ENCODE results near the gene MARK3. TPM values are rescaled to one million over a fixed set of nuclear protein-coding genes. Genes with fewer than 3 reads are reported as not detected.

Gene MARK3
- total and polyA plus RNA-seq, 2 donors from 2014 or later = 39.8 to 83.1 TPM

GRCh38 chr14:103402695-103403094 is 17.5 kb downstream of the MARK3 start:
- Histone ChIP-seq H3K27me3 (ENCODE audit: control insufficient read depth, insufficient read depth, low read length) (no peaks in the 10 kb centered on the region), H3K4me3 (ENCODE audit: low read length in 3 of 3) (no peak overlapping the region), H3K4me1 (ENCODE audit: control insufficient read depth in 2 of 3, insufficient read depth in 2 of 3, low read depth in 1 of 3, low read length in 3 of 3) (peaks cover 5 to 37% (median 19%) of the 10 kb centered on the region in 3 donors), H3K9ac (ENCODE audit: low read length in 3 of 3) (no peak overlapping the region), H3K9me3 (ENCODE audit: control insufficient read depth in 2 of 3, insufficient read depth in 1 of 3, low read length in 3 of 3) (no peaks in the 10 kb centered on the region), H3K27ac (ENCODE audit: low read depth in 2 of 2, low read length in 2 of 2) (peak overlapping the region; percentile 32 to 71), H3K36me3 (ENCODE audit: control insufficient read depth in 2 of 3, insufficient read depth in 3 of 3, low read length in 3 of 3) (no peaks in the 10 kb centered on the region)
- TF ChIP-seq CTCF (IDR thresholded peaks at IDR 0.05; ENCODE audit: borderline replicate concordance, extremely low read depth, insufficient read depth) = no peak
- DNase-seq = peak in 2 of 5 donors; percentile 18 to 30
- intact Hi-C loops (cut with DNase I) = no loop called here
- FAIRE-seq = no peak

- H3K27me3 ChIP-seq (ENCODE audit: control insufficient read depth, insufficient read depth, low read length) = no peaks in the 10 kb centered on the region
- peaks cover 3 to 28% (median 23%) of the 10 kb centered on the region in 3 donors for H3K4me1 ChIP-seq (ENCODE audit: control insufficient read depth in 2 of 3, insufficient read depth in 2 of 3, low read depth in 1 of 3, low read length in 3 of 3)
- DNase-seq = no peak
- H3K36me3 ChIP-seq (ENCODE audit: control insufficient read depth in 2 of 3, insufficient read depth in 3 of 3, low read length in 3 of 3) = no peaks in the 10 kb centered on the region
- TF ChIP-seq CTCF (IDR thresholded peaks at IDR 0.05; ENCODE audit: borderline replicate concordance, extremely low read depth, insufficient read depth) = no peak
- peak overlapping the region in 1 of 2 donors; percentile 24 for H3K27ac ChIP-seq (ENCODE audit: low read depth in 2 of 2, low read length in 2 of 2)
- intact Hi-C loops (cut with DNase I) = no loop called here
- H3K9me3 ChIP-seq (ENCODE audit: control insufficient read depth in 2 of 3, insufficient read depth in 1 of 3, low read length in 3 of 3) = no peaks in the 10 kb centered on the region
- FAIRE-seq = no peak
- peak overlapping the region in 1 of 3 donors; percentile 2 for H3K4me3 ChIP-seq (ENCODE audit: low read length in 3 of 3)
- peak overlapping the region in 1 of 3 donors; percentile 42 for H3K9ac ChIP-seq (ENCODE audit: low read length in 3 of 3)
Measured at GRCh38 chr14:103404032-103404918, 19.1 kb downstream of the MARK3 start.

- H3K4me3 ChIP-seq (ENCODE audit: low read length in 3 of 3) = no peak overlapping the region
Measured at GRCh38 chr14:103404920-103405319, 19.7 kb downstream of the MARK3 start.

More at GRCh38 chr14:103404920-103405319, 19.7 kb downstream of the MARK3 start:
- Histone ChIP-seq H3K36me3 (ENCODE audit: control insufficient read depth in 2 of 3, insufficient read depth in 3 of 3, low read length in 3 of 3) (no peaks in the 10 kb centered on the region), H3K9ac (ENCODE audit: low read length in 3 of 3) (no peak overlapping the region), H3K27me3 (ENCODE audit: control insufficient read depth, insufficient read depth, low read length) (no peaks in the 10 kb centered on the region), H3K27ac (ENCODE audit: low read depth in 2 of 2, low read length in 2 of 2) (peak overlapping the region in 1 of 2 donors; percentile 23), H3K4me1 (ENCODE audit: control insufficient read depth in 2 of 3, insufficient read depth in 2 of 3, low read depth in 1 of 3, low read length in 3 of 3) (peaks cover 3 to 28% (median 21%) of the 10 kb centered on the region in 3 donors), H3K9me3 (ENCODE audit: control insufficient read depth in 2 of 3, insufficient read depth in 1 of 3, low read length in 3 of 3) (no peaks in the 10 kb centered on the region)
- no peak for FAIRE-seq
- intact Hi-C loops (cut with DNase I) = no loop called here
- DNase-seq = no peak
- no peak for TF ChIP-seq CTCF (IDR thresholded peaks at IDR 0.05; ENCODE audit: borderline replicate concordance, extremely low read depth, insufficient read depth)
